Parathyroid adenoma (tissue), 2 donors: ENCODE measurements around the gene C4orf36.

Source experiments
- H2AFZ ChIP-seq: fragments of 300-600 bp; sonication (generic); one replicate; pipeline ENCODE4 v1.7.0; 2017; ENCODE audit warnings: antibody characterized with exemption, mild to moderate bottlenecking
- H3K27ac ChIP-seq: fragments of 300-600 bp; sonication (generic); one replicate; pipeline ENCODE4 v1.7.0; 2017
- H3K27me3 ChIP-seq: fragments of 300-600 bp; sonication (generic); one replicate; pipeline ENCODE4 v1.7.0; 2017; ENCODE audit warnings: low read length; ENCODE audit not compliant: control insufficient read depth, insufficient read depth
- H3K36me3 ChIP-seq: fragments of 300-600 bp; sonication (generic); one replicate; pipeline ENCODE4 v1.7.0; 2017; ENCODE audit warnings: low read length; ENCODE audit not compliant: control insufficient read depth, insufficient read depth
- H3K4me1 ChIP-seq: fragments of 300-600 bp; sonication (generic); one replicate; pipeline ENCODE4 v1.7.0; 2017; ENCODE audit warnings: control low read depth
- H3K4me2 ChIP-seq: fragments of 300-600 bp; sonication (generic); one replicate; pipeline ENCODE4 v1.7.0; 2017; ENCODE audit warnings: low read length
- H3K4me3 ChIP-seq: fragments of 300-600 bp; sonication (generic); one replicate; pipeline ENCODE4 v1.7.0; 2017; ENCODE audit warnings: low read depth, low read length
- H3K79me2 ChIP-seq: fragments of 300-600 bp; sonication (generic); one replicate; pipeline ENCODE4 v1.7.0; 2017; ENCODE audit warnings: control low read depth
- H3K9ac ChIP-seq: fragments of 300-600 bp; sonication (generic); one replicate; pipeline ENCODE4 v1.7.0; 2017; ENCODE audit warnings: mild to moderate bottlenecking
- H3K9me3 ChIP-seq: fragments of 300-600 bp; sonication (generic); one replicate; pipeline ENCODE4 v1.7.0; 2017; ENCODE audit warnings: low read length; ENCODE audit not compliant: control insufficient read depth
- CTCF ChIP-seq: fragments of 300-600 bp; sonication (generic); IDR thresholded peaks from one replicate; pipeline ENCODE4 v1.7.0; 2017; ENCODE audit warnings: antibody characterized with exemption, mild to moderate bottlenecking
- donor health status: primary hyperparathyroidism.

The C4orf36 gene

GRCh38 chr4:86834901-86835300 lies 57.3 kb downstream of the C4orf36 start:
- H3K9me3 ChIP-seq: no peaks in the 10 kb centered on the region
- no peak overlapping the region for H3K9ac ChIP-seq
- no peaks in the 10 kb centered on the region for H3K79me2 ChIP-seq
- H3K27me3 ChIP-seq: no peaks in the 10 kb centered on the region
- H2AFZ ChIP-seq: no peak overlapping the region
- no peak for TF ChIP-seq CTCF
- H3K4me3 ChIP-seq: no peak overlapping the region
- no peaks in the 10 kb centered on the region for H3K4me1 ChIP-seq
- no peak overlapping the region for H3K27ac ChIP-seq
- no peak overlapping the region for H3K4me2 ChIP-seq
- H3K36me3 ChIP-seq: no peaks in the 10 kb centered on the region

GRCh38 chr4:86833615-86834014 lies 58.6 kb downstream of the C4orf36 start:
- no peaks in the 10 kb centered on the region for H3K79me2 ChIP-seq
- H3K4me2 ChIP-seq: no peak overlapping the region
- no peak for TF ChIP-seq CTCF
- H3K36me3 ChIP-seq: no peaks in the 10 kb centered on the region
- no peak overlapping the region for H2AFZ ChIP-seq
- H3K4me1 ChIP-seq: no peaks in the 10 kb centered on the region
- H3K9me3 ChIP-seq: no peaks in the 10 kb centered on the region
- no peak overlapping the region for H3K27ac ChIP-seq
- H3K4me3 ChIP-seq: no peak overlapping the region
- H3K27me3 ChIP-seq: no peaks in the 10 kb centered on the region
- no peak overlapping the region for H3K9ac ChIP-seq

GRCh38 chr4:86831262-86832130 lies 60.7 kb downstream of the C4orf36 start:
- no peaks in the 10 kb centered on the region for H3K4me1 ChIP-seq
- no peak for TF ChIP-seq CTCF
- no peaks in the 10 kb centered on the region for H3K79me2 ChIP-seq
- H3K9ac ChIP-seq: no peak overlapping the region
- no peaks in the 10 kb centered on the region for H3K9me3 ChIP-seq
- H3K27me3 ChIP-seq: no peaks in the 10 kb centered on the region
- H3K4me2 ChIP-seq: no peak overlapping the region
- H2AFZ ChIP-seq: no peak overlapping the region
- H3K36me3 ChIP-seq: no peaks in the 10 kb centered on the region
- no peak overlapping the region for H3K27ac ChIP-seq
- no peak overlapping the region for H3K4me3 ChIP-seq
